Measurements from ENCODE around the gene CAMK2A. TPM values are rescaled to one million over a fixed set of nuclear protein-coding genes. Genes with fewer than 3 reads are reported as not detected.
A peak's percentile ranks its signal among the peaks of the same experiment; 100 is the strongest.

CAMK2A gene
- total and polyA plus RNA-seq, 4 donors = under 0.01 TPM; not detected in 3

DNA sequence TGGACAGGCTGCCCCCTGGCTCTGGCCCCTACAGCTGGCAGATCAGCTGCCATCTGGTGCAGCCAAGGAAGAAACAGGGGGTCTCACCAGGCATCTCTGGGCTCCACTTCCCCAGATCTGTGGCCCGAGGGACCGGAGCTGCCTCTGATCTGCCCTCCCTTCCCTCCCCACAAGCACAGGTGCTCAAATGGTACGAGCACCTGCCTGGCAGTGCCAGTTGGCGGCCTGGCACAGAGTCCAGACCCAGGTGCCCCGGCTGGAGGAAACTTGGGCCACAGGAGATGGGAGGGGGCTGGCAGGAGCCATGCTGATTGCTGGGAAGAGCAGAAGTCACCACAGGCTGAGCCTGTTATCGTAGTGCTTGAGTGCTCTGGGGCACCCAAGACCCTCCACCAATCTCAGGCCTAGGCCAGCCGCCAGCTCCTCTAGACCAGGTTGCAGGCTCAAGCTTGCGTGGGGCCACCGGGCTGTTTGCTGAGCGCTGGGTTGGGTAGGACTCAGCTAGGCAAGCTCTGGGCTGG, 5.0 kb upstream of the CAMK2A start:
- DNase-seq (ENCODE audit: low spot score) = no peak
- Histone ChIP-seq H3K36me3 (ENCODE audit: control insufficient read depth in 4 of 4, insufficient read depth in 3 of 4, low read depth in 1 of 4, low read length in 3 of 4) (no peaks in the 10 kb centered on the region), H3K9ac (ENCODE audit: low read depth in 1 of 2, low read length in 2 of 2) (no peak overlapping the region), H3K4me1 (ENCODE audit: control insufficient read depth in 4 of 4, insufficient read depth in 4 of 4, low read length in 3 of 4) (no peaks in the 10 kb centered on the region), H3K27ac (ENCODE audit: low read depth in 1 of 2, low read length in 2 of 2) (no peak overlapping the region), H3K9me3 (ENCODE audit: control insufficient read depth in 4 of 4, low read length in 3 of 4) (no peaks in the 10 kb centered on the region), H3K4me3 (ENCODE audit: low read depth in 1 of 3, low read length in 3 of 3) (no peak overlapping the region), H3K27me3 (ENCODE audit: control insufficient read depth in 4 of 4, insufficient read depth in 4 of 4, low read length in 3 of 4) (peaks cover 0 to 4% (median 0%) of the 10 kb centered on the region in 4 donors)
- TF ChIP-seq TAF1 (conservative IDR thresholded peaks at IDR 0.05) (no peak), RXRA (IDR thresholded peaks at IDR 0.05) (no peak), FOXA2 (IDR thresholded peaks at IDR 0.05) (no peak), GABPA (IDR thresholded peaks at IDR 0.05 in 1 of 2, conservative IDR thresholded peaks at IDR 0.05 in 1 of 2) (no peak), NR2F2 (IDR thresholded peaks at IDR 0.05) (no peak), JUND (IDR thresholded peaks at IDR 0.05) (no peak), SP1 (IDR thresholded peaks at IDR 0.05) (no peak), HNF4G (IDR thresholded peaks at IDR 0.05) (no peak), YY1 (IDR thresholded peaks at IDR 0.05) (no peak), EGR1 (IDR thresholded peaks at IDR 0.05; ENCODE audit: low read depth in 2 of 2) (no peak), HNF4A (conservative IDR thresholded peaks at IDR 0.05) (no peak), FOXA1 (IDR thresholded peaks at IDR 0.05) (no peak)
- TF ChIP-seq, protein P1, sequence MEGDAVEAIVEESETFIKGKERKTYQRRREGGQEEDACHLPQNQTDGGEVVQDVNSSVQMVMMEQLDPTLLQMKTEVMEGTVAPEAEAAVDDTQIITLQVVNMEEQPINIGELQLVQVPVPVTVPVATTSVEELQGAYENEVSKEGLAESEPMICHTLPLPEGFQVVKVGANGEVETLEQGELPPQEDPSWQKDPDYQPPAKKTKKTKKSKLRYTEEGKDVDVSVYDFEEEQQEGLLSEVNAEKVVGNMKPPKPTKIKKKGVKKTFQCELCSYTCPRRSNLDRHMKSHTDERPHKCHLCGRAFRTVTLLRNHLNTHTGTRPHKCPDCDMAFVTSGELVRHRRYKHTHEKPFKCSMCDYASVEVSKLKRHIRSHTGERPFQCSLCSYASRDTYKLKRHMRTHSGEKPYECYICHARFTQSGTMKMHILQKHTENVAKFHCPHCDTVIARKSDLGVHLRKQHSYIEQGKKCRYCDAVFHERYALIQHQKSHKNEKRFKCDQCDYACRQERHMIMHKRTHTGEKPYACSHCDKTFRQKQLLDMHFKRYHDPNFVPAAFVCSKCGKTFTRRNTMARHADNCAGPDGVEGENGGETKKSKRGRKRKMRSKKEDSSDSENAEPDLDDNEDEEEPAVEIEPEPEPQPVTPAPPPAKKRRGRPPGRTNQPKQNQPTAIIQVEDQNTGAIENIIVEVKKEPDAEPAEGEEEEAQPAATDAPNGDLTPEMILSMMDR (IDR thresholded peaks at IDR 0.05; ENCODE audit: low read depth, low read length, missing input control) = no peak
- TF ChIP-seq, protein P2, sequence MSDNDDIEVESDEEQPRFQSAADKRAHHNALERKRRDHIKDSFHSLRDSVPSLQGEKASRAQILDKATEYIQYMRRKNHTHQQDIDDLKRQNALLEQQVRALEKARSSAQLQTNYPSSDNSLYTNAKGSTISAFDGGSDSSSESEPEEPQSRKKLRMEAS (IDR thresholded peaks at IDR 0.05) = no peak
- TF ChIP-seq, protein P3, sequence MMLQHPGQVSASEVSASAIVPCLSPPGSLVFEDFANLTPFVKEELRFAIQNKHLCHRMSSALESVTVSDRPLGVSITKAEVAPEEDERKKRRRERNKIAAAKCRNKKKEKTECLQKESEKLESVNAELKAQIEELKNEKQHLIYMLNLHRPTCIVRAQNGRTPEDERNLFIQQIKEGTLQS (IDR thresholded peaks at IDR 0.05) = no peak
- TF ChIP-seq, protein P4, sequence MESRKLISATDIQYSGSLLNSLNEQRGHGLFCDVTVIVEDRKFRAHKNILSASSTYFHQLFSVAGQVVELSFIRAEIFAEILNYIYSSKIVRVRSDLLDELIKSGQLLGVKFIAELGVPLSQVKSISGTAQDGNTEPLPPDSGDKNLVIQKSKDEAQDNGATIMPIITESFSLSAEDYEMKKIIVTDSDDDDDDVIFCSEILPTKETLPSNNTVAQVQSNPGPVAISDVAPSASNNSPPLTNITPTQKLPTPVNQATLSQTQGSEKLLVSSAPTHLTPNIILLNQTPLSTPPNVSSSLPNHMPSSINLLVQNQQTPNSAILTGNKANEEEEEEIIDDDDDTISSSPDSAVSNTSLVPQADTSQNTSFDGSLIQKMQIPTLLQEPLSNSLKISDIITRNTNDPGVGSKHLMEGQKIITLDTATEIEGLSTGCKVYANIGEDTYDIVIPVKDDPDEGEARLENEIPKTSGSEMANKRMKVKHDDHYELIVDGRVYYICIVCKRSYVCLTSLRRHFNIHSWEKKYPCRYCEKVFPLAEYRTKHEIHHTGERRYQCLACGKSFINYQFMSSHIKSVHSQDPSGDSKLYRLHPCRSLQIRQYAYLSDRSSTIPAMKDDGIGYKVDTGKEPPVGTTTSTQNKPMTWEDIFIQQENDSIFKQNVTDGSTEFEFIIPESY (IDR thresholded peaks at IDR 0.05) = no peak
- 97% methylated on average over 10 of the region's 10 CpGs for WGBS

DNA sequence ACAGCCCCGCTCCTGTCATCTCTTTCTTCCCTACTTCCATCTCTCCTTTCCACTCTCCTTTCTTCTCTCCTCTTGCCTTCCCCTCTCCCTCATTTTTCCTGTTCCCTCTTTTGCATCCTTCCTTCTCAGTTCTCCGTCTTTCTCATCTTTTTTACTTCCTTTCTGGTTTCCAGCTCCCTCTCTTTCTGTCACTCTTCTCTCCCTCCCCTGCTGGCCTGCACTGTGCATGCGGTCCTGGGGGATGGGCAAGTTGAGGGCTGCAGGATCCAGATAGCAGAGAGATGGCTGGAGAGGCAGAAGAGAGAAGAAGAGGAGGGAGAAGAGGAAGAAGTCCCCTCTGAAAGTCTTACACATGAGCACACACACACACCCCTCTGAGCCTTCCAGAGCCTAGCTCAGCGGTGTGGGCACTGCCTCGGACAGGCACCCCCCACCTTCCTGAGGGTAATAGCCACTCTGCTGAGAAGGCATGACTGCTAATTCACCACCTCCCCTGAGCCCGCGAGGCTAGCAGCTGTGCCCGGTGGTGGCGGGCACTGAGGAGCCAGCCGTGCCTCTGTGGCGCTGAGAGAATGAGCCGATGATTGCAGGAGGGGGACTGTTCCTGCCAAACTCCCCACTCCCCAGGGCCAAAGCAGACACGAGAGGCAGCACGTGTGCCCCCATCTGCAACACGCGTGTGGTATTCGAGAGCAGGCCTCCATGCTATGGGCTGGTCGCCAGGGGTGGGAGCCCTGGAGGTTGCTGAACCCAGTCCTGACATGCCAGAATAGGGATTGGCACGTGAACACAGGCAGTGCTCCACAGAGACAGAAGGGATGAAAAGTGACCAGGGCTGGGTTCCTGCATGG, 3.7 kb upstream of the CAMK2A start:
- Histone ChIP-seq H3K9ac (ENCODE audit: low read depth in 1 of 2, low read length in 2 of 2) (no peak overlapping the region), H3K27ac (ENCODE audit: low read depth in 1 of 2, low read length in 2 of 2) (no peak overlapping the region), H3K4me3 (ENCODE audit: low read depth in 1 of 3, low read length in 3 of 3) (no peak overlapping the region), H3K4me1 (ENCODE audit: control insufficient read depth in 4 of 4, insufficient read depth in 4 of 4, low read length in 3 of 4) (no peaks in the 10 kb centered on the region), H3K9me3 (ENCODE audit: control insufficient read depth in 4 of 4, low read length in 3 of 4) (no peaks in the 10 kb centered on the region), H3K36me3 (ENCODE audit: control insufficient read depth in 4 of 4, insufficient read depth in 3 of 4, low read depth in 1 of 4, low read length in 3 of 4) (no peaks in the 10 kb centered on the region), H3K27me3 (ENCODE audit: control insufficient read depth in 4 of 4, insufficient read depth in 4 of 4, low read length in 3 of 4) (peaks cover 0 to 4% (median 0%) of the 10 kb centered on the region in 4 donors)
- WGBS = 79% methylated on average over 19 of the region's 19 CpGs
- TF ChIP-seq YY1 (IDR thresholded peaks at IDR 0.05) = no peak
- TF ChIP-seq RXRA (IDR thresholded peaks at IDR 0.05) = peak; percentile 75 to 76
- no peak for DNase-seq (ENCODE audit: low spot score)
